ENCODE measurements around the gene ZNF687. TPM values are rescaled to one million over a fixed set of nuclear protein-coding genes. Genes with fewer than 3 reads are reported as not detected.

Gene ZNF687
- polyA plus RNA-seq, 5 donors: 15.2 to 19.8 (median 16.1) TPM

Other genes starting within 250 kb of the ZNF687 start
- gene BNIPL, start 245.7 kb upstream of the ZNF687 start, polyA plus RNA-seq (ENCODE audit: insufficient read depth in 1 of 5, insufficient read length in 5 of 5, low replicate concordance in 1 of 5): 10 to 100 TPM in 1 of 5 donors, 1 to 10 TPM in 4; 5.9 to 11.1 (median 8.6) TPM
- 10 to 100 TPM in 4 of 5 donors, 1 to 10 TPM in 1; 9.4 to 11.6 (median 11.0) TPM for gene C1orf56, start 234.5 kb upstream of the ZNF687 start, polyA plus RNA-seq (ENCODE audit: insufficient read depth in 1 of 5, insufficient read length in 5 of 5, low replicate concordance in 1 of 5)
- gene CDC42SE1, start 222.7 kb upstream of the ZNF687 start, polyA plus RNA-seq (ENCODE audit: insufficient read depth in 1 of 5, insufficient read length in 5 of 5, low replicate concordance in 1 of 5): 100 to 1,000 TPM; 108 to 125 (median 114) TPM
- gene MLLT11, start 221.9 kb upstream of the ZNF687 start, polyA plus RNA-seq (ENCODE audit: insufficient read depth in 1 of 5, insufficient read length in 5 of 5, low replicate concordance in 1 of 5): 10 to 100 TPM; 19.8 to 24.2 (median 23.2) TPM
- gene GABPB2, start 211.5 kb upstream of the ZNF687 start, polyA plus RNA-seq (ENCODE audit: insufficient read depth in 1 of 5, insufficient read length in 5 of 5, low replicate concordance in 1 of 5): 10 to 100 TPM in 4 of 5 donors, 1 to 10 TPM in 1; 8.2 to 13.5 (median 10.9) TPM
- gene SEMA6C, start 135.7 kb upstream of the ZNF687 start, polyA plus RNA-seq (ENCODE audit: insufficient read depth in 1 of 5, insufficient read length in 5 of 5, low replicate concordance in 1 of 5): 10 to 100 TPM; 21.8 to 27.0 (median 25.1) TPM
- gene TNFAIP8L2, start 125.7 kb upstream of the ZNF687 start, polyA plus RNA-seq (ENCODE audit: insufficient read depth in 1 of 5, insufficient read length in 5 of 5, low replicate concordance in 1 of 5): 1 to 10 TPM; 1.9 to 2.8 (median 2.5) TPM
- 10 to 100 TPM; 15.7 to 18.6 (median 15.8) TPM for gene LYSMD1, start 116.4 kb upstream of the ZNF687 start, polyA plus RNA-seq (ENCODE audit: insufficient read depth in 1 of 5, insufficient read length in 5 of 5, low replicate concordance in 1 of 5)
- 10 to 100 TPM; 34.8 to 41.0 (median 39.2) TPM for gene SCNM1, start 116.2 kb upstream of the ZNF687 start, polyA plus RNA-seq (ENCODE audit: insufficient read depth in 1 of 5, insufficient read length in 5 of 5, low replicate concordance in 1 of 5)
- gene TMOD4, start 106.3 kb upstream of the ZNF687 start, polyA plus RNA-seq (ENCODE audit: insufficient read depth in 1 of 5, insufficient read length in 5 of 5, low replicate concordance in 1 of 5): 1 to 10 TPM; 1.1 to 3.2 (median 1.7) TPM
- 10 to 100 TPM; 56.3 to 68.0 (median 64.0) TPM for gene VPS72, start 92.1 kb upstream of the ZNF687 start, polyA plus RNA-seq (ENCODE audit: insufficient read depth in 1 of 5, insufficient read length in 5 of 5, low replicate concordance in 1 of 5)
- 10 to 100 TPM; 61.2 to 66.1 (median 62.2) TPM for gene PIP5K1A, start 83.7 kb upstream of the ZNF687 start, polyA plus RNA-seq (ENCODE audit: insufficient read depth in 1 of 5, insufficient read length in 5 of 5, low replicate concordance in 1 of 5)
- 100 to 1,000 TPM; 135 to 163 (median 145) TPM for gene PSMD4, start 27.6 kb upstream of the ZNF687 start, polyA plus RNA-seq (ENCODE audit: insufficient read depth in 1 of 5, insufficient read length in 5 of 5, low replicate concordance in 1 of 5)
- gene PI4KB, start 45.1 kb downstream of the ZNF687 start, polyA plus RNA-seq (ENCODE audit: insufficient read depth in 1 of 5, insufficient read length in 5 of 5, low replicate concordance in 1 of 5): 10 to 100 TPM; 64.8 to 85.2 (median 71.7) TPM
- 10 to 100 TPM; 39.7 to 44.7 (median 44.4) TPM for gene RFX5, start 65.0 kb downstream of the ZNF687 start, polyA plus RNA-seq (ENCODE audit: insufficient read depth in 1 of 5, insufficient read length in 5 of 5, low replicate concordance in 1 of 5)
- gene SELENBP1, start 90.4 kb downstream of the ZNF687 start, polyA plus RNA-seq (ENCODE audit: insufficient read depth in 1 of 5, insufficient read length in 5 of 5, low replicate concordance in 1 of 5): 100 to 1,000 TPM in 4 of 5 donors, 10 to 100 TPM in 1; 95.6 to 195 (median 146) TPM
- 100 to 1,000 TPM; 201 to 248 (median 223) TPM for gene PSMB4, start 117.3 kb downstream of the ZNF687 start, polyA plus RNA-seq (ENCODE audit: insufficient read depth in 1 of 5, insufficient read length in 5 of 5, low replicate concordance in 1 of 5)
- gene POGZ, start 177.2 kb downstream of the ZNF687 start, polyA plus RNA-seq (ENCODE audit: insufficient read depth in 1 of 5, insufficient read length in 5 of 5, low replicate concordance in 1 of 5): 100 to 1,000 TPM in 4 of 5 donors, 10 to 100 TPM in 1; 90.6 to 150 (median 130) TPM
- 10 to 100 TPM; 32.2 to 49.9 (median 34.6) TPM for gene CGN, start 229.1 kb downstream of the ZNF687 start, polyA plus RNA-seq (ENCODE audit: insufficient read depth in 1 of 5, insufficient read length in 5 of 5, low replicate concordance in 1 of 5)

Data from right lung (tissue), 5 donors.